Skeletal muscle satellite cell (primary cell): ENCODE data around the gene FOXN3.
"Not testable (repeated sequence)": the region's sequence is repeated elsewhere in the genome, so short reads cannot be mapped to it uniquely, and the experiment has no call there.

ENCODE experiments used
- H3K27me3 ChIP-seq: 2 replicates; pipeline ENCODE4 v1.7.0; 2013; ENCODE audit warnings: low read length; ENCODE audit not compliant: control insufficient read depth, insufficient read depth
- H3K36me3 ChIP-seq: 2 replicates; pipeline ENCODE4 v1.7.0; 2013; ENCODE audit warnings: mild to moderate bottlenecking, control low read depth, low read length; ENCODE audit not compliant: insufficient read depth
- H3K4me1 ChIP-seq: 2 replicates; pipeline ENCODE4 v1.7.0; 2013; ENCODE audit warnings: low read length; ENCODE audit not compliant: control insufficient read depth, insufficient read depth
- H3K4me2 ChIP-seq: 2 replicates; pipeline ENCODE4 v1.7.0; 2013; ENCODE audit warnings: mild to moderate bottlenecking, low read length
- H3K4me3 ChIP-seq: 2 replicates; pipeline ENCODE4 v1.7.0; 2013; ENCODE audit warnings: low read length
- H3K9ac ChIP-seq: 2 replicates; pipeline ENCODE4 v1.7.0; 2013; ENCODE audit warnings: mild to moderate bottlenecking, low read depth, low read length, moderate library complexity
- H3K9me3 ChIP-seq: replicated peaks from 2 replicates; pipeline ENCODE4 v1.7.0; 2013; ENCODE audit warnings: mild to moderate bottlenecking, control low read depth, low read length

The FOXN3 gene

GRCh38 chr14:89202413-89203190 is 214.4 kb downstream of the FOXN3 start:
- Histone ChIP-seq H3K9me3 (no peaks in the 10 kb centered on the region), H3K4me3 (no peak overlapping the region), H3K4me2 (no peak overlapping the region)

GRCh38 chr14:89201645-89202044 is 215.4 kb downstream of the FOXN3 start:
- Histone ChIP-seq H3K9me3 (no peaks in the 10 kb centered on the region), H3K9ac (no peak overlapping the region), H3K27me3 (no peaks in the 10 kb centered on the region), H3K4me3 (no peak overlapping the region), H3K4me2 (no peak overlapping the region), H3K36me3 (no peaks in the 10 kb centered on the region), H3K4me1 (peaks cover 22% of the 10 kb centered on the region)

More at GRCh38 chr14:89202413-89203190, 214.4 kb downstream of the FOXN3 start:
- peaks cover 27% of the 10 kb centered on the region for H3K4me1 ChIP-seq
- no peak overlapping the region for H3K9ac ChIP-seq
- H3K27me3 ChIP-seq: no peaks in the 10 kb centered on the region
- no peaks in the 10 kb centered on the region for H3K36me3 ChIP-seq

- H3K9ac ChIP-seq: not testable (repeated sequence)
These were observed 217.7 kb downstream of the FOXN3 start for GRCh38 chr14:89199357-89199756.

GRCh38 chr14:89198544-89199329 is 218.3 kb downstream of the FOXN3 start:
- Histone ChIP-seq H3K4me1 (peaks cover 14% of the 10 kb centered on the region), H3K36me3 (no peaks in the 10 kb centered on the region), H3K27me3 (no peaks in the 10 kb centered on the region), H3K9ac (no peak overlapping the region), H3K9me3 (no peaks in the 10 kb centered on the region), H3K4me3 (no peak overlapping the region), H3K4me2 (peak overlapping the region; percentile 27)

More at GRCh38 chr14:89199357-89199756, 217.7 kb downstream of the FOXN3 start:
- peaks cover 15% of the 10 kb centered on the region for H3K4me1 ChIP-seq
- H3K27me3 ChIP-seq, H3K4me3 ChIP-seq, H3K4me2 ChIP-seq, H3K9me3 ChIP-seq, H3K36me3 ChIP-seq: not testable (repeated sequence)

GRCh38 chr14:89197623-89198022 is 219.4 kb downstream of the FOXN3 start:
- Histone ChIP-seq H3K36me3 (no peaks in the 10 kb centered on the region), H3K27me3 (no peaks in the 10 kb centered on the region), H3K4me2 (no peak overlapping the region), H3K9ac (no peak overlapping the region), H3K4me3 (no peak overlapping the region), H3K4me1 (peaks cover 8% of the 10 kb centered on the region), H3K9me3 (no peaks in the 10 kb centered on the region)

- no peaks in the 10 kb centered on the region for H3K27me3 ChIP-seq
These were observed 220.5 kb downstream of the FOXN3 start for GRCh38 chr14:89196545-89196944.

GRCh38 chr14:89194376-89194775 is 222.7 kb downstream of the FOXN3 start:
- H3K4me3 ChIP-seq: no peak overlapping the region
- peaks cover 8% of the 10 kb centered on the region for H3K4me1 ChIP-seq
- no peaks in the 10 kb centered on the region for H3K9me3 ChIP-seq
- H3K36me3 ChIP-seq: no peaks in the 10 kb centered on the region
- H3K9ac ChIP-seq: no peak overlapping the region
- no peak overlapping the region for H3K4me2 ChIP-seq
- no peaks in the 10 kb centered on the region for H3K27me3 ChIP-seq

More at GRCh38 chr14:89196545-89196944, 220.5 kb downstream of the FOXN3 start:
- H3K9ac ChIP-seq: no peak overlapping the region
- H3K4me3 ChIP-seq: no peak overlapping the region
- no peak overlapping the region for H3K4me2 ChIP-seq
- no peaks in the 10 kb centered on the region for H3K9me3 ChIP-seq
- H3K36me3 ChIP-seq: no peaks in the 10 kb centered on the region
- H3K4me1 ChIP-seq: peaks cover 8% of the 10 kb centered on the region

GRCh38 chr14:89190765-89191513 is 226.1 kb downstream of the FOXN3 start:
- no peak overlapping the region for H3K4me3 ChIP-seq
- H3K4me1 ChIP-seq: peaks cover 13% of the 10 kb centered on the region
- H3K36me3 ChIP-seq: peaks cover 14% of the 10 kb centered on the region
- H3K27me3 ChIP-seq: no peaks in the 10 kb centered on the region
- H3K9ac ChIP-seq: no peak overlapping the region
- H3K4me2 ChIP-seq: no peak overlapping the region
- H3K9me3 ChIP-seq: no peaks in the 10 kb centered on the region

GRCh38 chr14:89188492-89188891 is 228.5 kb downstream of the FOXN3 start:
- H3K4me3 ChIP-seq: no peak overlapping the region
- peaks cover 21% of the 10 kb centered on the region for H3K36me3 ChIP-seq
- no peaks in the 10 kb centered on the region for H3K27me3 ChIP-seq
- H3K9ac ChIP-seq: no peak overlapping the region
- no peaks in the 10 kb centered on the region for H3K9me3 ChIP-seq
- no peak overlapping the region for H3K4me2 ChIP-seq
- H3K4me1 ChIP-seq: peaks cover 17% of the 10 kb centered on the region

- no peak overlapping the region for H3K4me2 ChIP-seq
- peaks cover 17% of the 10 kb centered on the region for H3K4me1 ChIP-seq
- no peaks in the 10 kb centered on the region for H3K27me3 ChIP-seq
- no peak overlapping the region for H3K4me3 ChIP-seq
- H3K36me3 ChIP-seq: peaks cover 21% of the 10 kb centered on the region
- no peaks in the 10 kb centered on the region for H3K9me3 ChIP-seq
- no peak overlapping the region for H3K9ac ChIP-seq
These were observed 229.5 kb downstream of the FOXN3 start for GRCh38 chr14:89187501-89187900.

GRCh38 chr14:89186856-89187376 is 230.1 kb downstream of the FOXN3 start:
- no peak overlapping the region for H3K4me3 ChIP-seq
- H3K36me3 ChIP-seq: peaks cover 21% of the 10 kb centered on the region
- no peak overlapping the region for H3K4me2 ChIP-seq
- no peaks in the 10 kb centered on the region for H3K27me3 ChIP-seq
- no peak overlapping the region for H3K9ac ChIP-seq
- H3K9me3 ChIP-seq: no peaks in the 10 kb centered on the region
- H3K4me1 ChIP-seq: peaks cover 17% of the 10 kb centered on the region
